LNCaP clone FGC (cell line): Measurements from ENCODE around the gene FOXO6.

Experiments used
- DNase-seq: peaks from one replicate; pipeline ENCODE4 v3.0.0-alpha.2; 2011; ENCODE audit warnings: low read depth
- H3K4me3 ChIP-seq: 2 replicates; pipeline ENCODE4 v1.5.1; 2011; ENCODE audit warnings: mild to moderate bottlenecking, low read depth, low read length, control low read depth
- CTCF ChIP-seq: IDR thresholded peaks from 2 replicates; pipeline ENCODE4 v1.5.1; 2012; ENCODE audit warnings: mild to moderate bottlenecking; ENCODE audit not compliant: control insufficient read depth, insufficient read depth; ENCODE audit errors: extremely low read depth

FOXO6 gene

GRCh38 chr1:41373373-41373772 is 12.1 kb downstream of the FOXO6 start:
- DNase-seq: no peak
- H3K4me3 ChIP-seq: no peak overlapping the region
- no peak for TF ChIP-seq CTCF

- no peak for TF ChIP-seq CTCF
- DNase-seq: no peak
- H3K4me3 ChIP-seq: no peak overlapping the region
Measured at GRCh38 chr1:41374711-41375110, 13.5 kb downstream of the FOXO6 start.

- no peak overlapping the region for H3K4me3 ChIP-seq
- no peak for TF ChIP-seq CTCF
- no peak for DNase-seq
Measured at GRCh38 chr1:41377397-41377796, 16.2 kb downstream of the FOXO6 start.

- no peak for DNase-seq
- H3K4me3 ChIP-seq: no peak overlapping the region
- TF ChIP-seq CTCF: no peak
Measured at GRCh38 chr1:41378222-41378621, 17.0 kb downstream of the FOXO6 start.

GRCh38 chr1:41378999-41379737 is 17.9 kb downstream of the FOXO6 start:
- TF ChIP-seq CTCF: no peak
- no peak for DNase-seq
- H3K4me3 ChIP-seq: no peak overlapping the region

- DNase-seq: no peak
- no peak overlapping the region for H3K4me3 ChIP-seq
- no peak for TF ChIP-seq CTCF
Measured at GRCh38 chr1:41379738-41380130, 18.5 kb downstream of the FOXO6 start.

- TF ChIP-seq CTCF: no peak
- no peak for DNase-seq
- H3K4me3 ChIP-seq: no peak overlapping the region
Measured at GRCh38 chr1:41380195-41380594, 19.0 kb downstream of the FOXO6 start.
